DOHH2 (cell line): ENCODE data around the gene FRMD3.

ENCODE experiments used
- H3F3A ChIP-seq: fragments of 200-600 bp; sonication (generic), shearing (Covaris generic); 2 replicates; pipeline ENCODE4 v1.6.0; 2016; ENCODE audit warnings: antibody characterized with exemption, mild to moderate bottlenecking; ENCODE audit not compliant: control insufficient read depth, insufficient read depth
- H3K27ac ChIP-seq: fragments of 200-600 bp; sonication (generic); 2 replicates; pipeline ENCODE4 v1.5.1; 2014; ENCODE audit warnings: low read depth, mild to moderate bottlenecking, low read length, moderate library complexity
- H3K27me3 ChIP-seq: fragments of 200-600 bp; sonication (generic); 2 replicates; pipeline ENCODE4 v1.6.1; 2014; ENCODE audit warnings: mild to moderate bottlenecking, low read length, mixed read lengths; ENCODE audit not compliant: control insufficient read depth
- H3K36me3 ChIP-seq: fragments of 200-600 bp; sonication (generic); 2 replicates; pipeline ENCODE4 v1.6.1; 2014; ENCODE audit warnings: mild to moderate bottlenecking, low read length, moderate library complexity, mixed read lengths; ENCODE audit not compliant: control insufficient read depth
- H3K4me1 ChIP-seq: fragments of 200-600 bp; sonication (generic); 2 replicates; pipeline ENCODE4 v1.6.1; 2014; ENCODE audit warnings: mild to moderate bottlenecking, low read length, mixed read lengths; ENCODE audit not compliant: control insufficient read depth
- H3K4me2 ChIP-seq: fragments of 200-600 bp; sonication (generic); 2 replicates; pipeline ENCODE4 v1.6.0; 2014; ENCODE audit warnings: mild to moderate bottlenecking, low read length, moderate library complexity
- H3K4me3 ChIP-seq: fragments of 200-600 bp; sonication (generic); 2 replicates; pipeline ENCODE4 v1.5.1; 2014; ENCODE audit warnings: mild to moderate bottlenecking, low read length, mixed read lengths
- H3K79me2 ChIP-seq: fragments of 200-600 bp; sonication (generic); 2 replicates; pipeline ENCODE4 v1.6.1; 2014; ENCODE audit warnings: mild to moderate bottlenecking, low read length, mixed read lengths; ENCODE audit not compliant: control insufficient read depth
- H3K9me2 ChIP-seq: fragments of 200-600 bp; sonication (generic); replicated peaks from 2 replicates; pipeline ENCODE4 v1.6.1; 2014; ENCODE audit warnings: mild to moderate bottlenecking, low read length, mixed read lengths; ENCODE audit not compliant: control insufficient read depth
- H3K9me3 ChIP-seq: fragments of 200-600 bp; sonication (generic); 2 replicates; pipeline ENCODE4 v1.6.1; 2014; ENCODE audit warnings: antibody characterized with exemption, low read length, mixed read lengths; ENCODE audit not compliant: control insufficient read depth, insufficient read depth
- H4K20me1 ChIP-seq: fragments of 200-600 bp; sonication (generic); 2 replicates; pipeline ENCODE4 v1.6.0; 2014; ENCODE audit warnings: low read depth, mild to moderate bottlenecking, antibody characterized with exemption, low read length, moderate library complexity; ENCODE audit not compliant: control insufficient read depth, insufficient read depth
- CTCF ChIP-seq: fragments of 200-600 bp; sonication (generic); IDR thresholded peaks from one replicate; pipeline ENCODE4 v1.5.1; 2014; ENCODE audit warnings: antibody characterized with exemption, mild to moderate bottlenecking, low read depth, low read length; ENCODE audit not compliant: poor library complexity, severe bottlenecking
- EZH2phosphoT487 ChIP-seq: fragments of 200-600 bp; sonication (generic); IDR thresholded peaks from 2 replicates; pipeline ENCODE4 v1.6.1; 2017; ENCODE audit warnings: borderline replicate concordance, mild to moderate bottlenecking, antibody characterized with exemption, low read length, moderate library complexity, mixed read lengths

The FRMD3 gene

GRCh38 chr9:83471241-83471640 is 67.0 kb downstream of the FRMD3 start:
- Histone ChIP-seq H3K79me2 (no peaks in the 10 kb centered on the region), H4K20me1 (no peaks in the 10 kb centered on the region), H3K4me3 (no peak overlapping the region), H3K9me3 (no peaks in the 10 kb centered on the region), H3K4me1 (no peaks in the 10 kb centered on the region), H3K36me3 (no peaks in the 10 kb centered on the region), H3K4me2 (no peak overlapping the region), H3K9me2 (no peaks in the 10 kb centered on the region), H3K27me3 (0 out of 2 replicates have a peak, but pooled peaks cover 2% of the 10 kb centered on the region), H3K27ac (no peak overlapping the region), H3F3A (no peaks in the 10 kb centered on the region)
- TF ChIP-seq CTCF = no peak
- no peak for TF ChIP-seq EZH2phosphoT487

- Histone ChIP-seq H3K4me3 (no peak overlapping the region), H3K79me2 (no peaks in the 10 kb centered on the region), H3K27ac (no peak overlapping the region), H3K4me1 (no peaks in the 10 kb centered on the region), H3K9me2 (no peaks in the 10 kb centered on the region), H3K9me3 (no peaks in the 10 kb centered on the region), H4K20me1 (no peaks in the 10 kb centered on the region), H3K27me3 (0 out of 2 replicates have a peak, but pooled peaks cover 2% of the 10 kb centered on the region), H3K4me2 (no peak overlapping the region), H3K36me3 (no peaks in the 10 kb centered on the region), H3F3A (no peaks in the 10 kb centered on the region)
- TF ChIP-seq EZH2phosphoT487 = no peak
Measured at GRCh38 chr9:83469722-83470121, 68.5 kb downstream of the FRMD3 start.

GRCh38 chr9:83468821-83469220 is 69.4 kb downstream of the FRMD3 start:
- TF ChIP-seq CTCF = no peak
- TF ChIP-seq EZH2phosphoT487 = no peak
- Histone ChIP-seq H4K20me1 (no peaks in the 10 kb centered on the region), H3K27me3 (0 out of 2 replicates have a peak, but pooled peaks cover 2% of the 10 kb centered on the region), H3K9me3 (no peaks in the 10 kb centered on the region), H3K4me2 (no peak overlapping the region), H3K4me3 (no peak overlapping the region), H3K79me2 (no peaks in the 10 kb centered on the region), H3K4me1 (no peaks in the 10 kb centered on the region), H3K27ac (no peak overlapping the region), H3K9me2 (no peaks in the 10 kb centered on the region), H3F3A (no peaks in the 10 kb centered on the region), H3K36me3 (no peaks in the 10 kb centered on the region)

- TF ChIP-seq CTCF (no peak), EZH2phosphoT487 (no peak)
- Histone ChIP-seq H3K9me3 (no peaks in the 10 kb centered on the region), H3K36me3 (no peaks in the 10 kb centered on the region), H3F3A (no peaks in the 10 kb centered on the region), H4K20me1 (no peaks in the 10 kb centered on the region), H3K4me2 (no peak overlapping the region), H3K4me1 (no peaks in the 10 kb centered on the region), H3K9me2 (no peaks in the 10 kb centered on the region), H3K27me3 (0 out of 2 replicates have a peak, but pooled peaks cover 2% of the 10 kb centered on the region), H3K4me3 (no peak overlapping the region), H3K79me2 (no peaks in the 10 kb centered on the region), H3K27ac (no peak overlapping the region)
Measured at GRCh38 chr9:83466877-83467276, 71.3 kb downstream of the FRMD3 start.
